Muscle of leg (tissue), 11 donors: ENCODE measurements around the gene CDK5RAP3. TPM values are rescaled to one million over a fixed set of nuclear protein-coding genes. Genes with fewer than 3 reads are reported as not detected.

Source experiments
- DNase-seq: peaks from one replicate; pipeline ENCODE4 v3.0.0; 2013
- H3K27ac ChIP-seq: one replicate; pipeline ENCODE4 v1.5.1; 2013; ENCODE audit warnings: mild to moderate bottlenecking, low read length, control low read depth
- H3K27me3 ChIP-seq: one replicate; pipeline ENCODE4 v1.6.1; 2013; ENCODE audit warnings: low read length; ENCODE audit not compliant: control insufficient read depth, insufficient read depth
- H3K36me3 ChIP-seq: one replicate; pipeline ENCODE4 v1.6.1; 2013; ENCODE audit warnings: low read length; ENCODE audit not compliant: control insufficient read depth, insufficient read depth
- H3K4me1 ChIP-seq: one replicate; pipeline ENCODE4 v1.6.1; 2013; ENCODE audit warnings: low read length; ENCODE audit not compliant: control insufficient read depth, insufficient read depth
- H3K4me3 ChIP-seq: one replicate; pipeline ENCODE4 v1.5.1; 2013; ENCODE audit warnings: low read length, control low read depth
- H3K9me3 ChIP-seq: replicated peaks from 2 replicates; pipeline ENCODE4 v1.6.1; 2013; ENCODE audit warnings: low read depth, low read length; ENCODE audit not compliant: control insufficient read depth
- WGBS: methylation state at CpG from one replicate; pipeline ENCODE4 v1.1.5; 2013; ENCODE audit warnings: missing lambda C conversion rate; ENCODE audit not compliant: insufficient coverage; 5-methylcytosine and 5-hydroxymethylcytosine counted together
- polyA plus RNA-seq, 8 donors: library from polyadenylated mRNA; unstranded; fragments of 120-200 nt; gene quantifications; one replicate each; pipeline versions ENCODE4 v1.2.1 to v1.2.3, GENCODE V29; 2013; ENCODE audit warnings: inconsistent platforms in 1 of 8, low replicate concordance in 1 of 8; ENCODE audit not compliant: insufficient read length in 8 of 8, insufficient read depth in 1 of 8
- total RNA-seq: library from RNA; stranded (reverse); fragments of 120-200 nt; gene quantifications from one replicate; pipeline ENCODE4 v1.2.4, GENCODE V29; 2013

The CDK5RAP3 gene
- total and polyA plus RNA-seq, 9 donors: 72.6 to 99.0 (median 84.5) TPM

- WGBS: 85% methylated on average over 5 of the region's 8 CpGs
- H3K36me3 ChIP-seq: peaks cover 44% of the 10 kb centered on the region
- H3K27me3 ChIP-seq: no peaks in the 10 kb centered on the region
- no peak for DNase-seq
- H3K4me3 ChIP-seq: no peak overlapping the region
- no peak overlapping the region for H3K27ac ChIP-seq
- no peaks in the 10 kb centered on the region for H3K9me3 ChIP-seq
- H3K4me1 ChIP-seq: peaks cover 17% of the 10 kb centered on the region
These were observed 2.6 kb downstream of the CDK5RAP3 start for GRCh38 chr17:47973541-47973940.

GRCh38 chr17:47975189-47975822, 4.4 kb downstream of the CDK5RAP3 start:
- no peak overlapping the region for H3K27ac ChIP-seq
- H3K4me3 ChIP-seq: no peak overlapping the region
- peaks cover 61% of the 10 kb centered on the region for H3K36me3 ChIP-seq
- H3K4me1 ChIP-seq: peaks cover 14% of the 10 kb centered on the region
- no peaks in the 10 kb centered on the region for H3K27me3 ChIP-seq
- H3K9me3 ChIP-seq: no peaks in the 10 kb centered on the region
- DNase-seq: no peak
- WGBS: 84% methylated on average over 13 of the region's 15 CpGs

GRCh38 chr17:47975823-47976205, 4.9 kb downstream of the CDK5RAP3 start:
- no peaks in the 10 kb centered on the region for H3K9me3 ChIP-seq
- no peak overlapping the region for H3K4me3 ChIP-seq
- peaks cover 66% of the 10 kb centered on the region for H3K36me3 ChIP-seq
- H3K4me1 ChIP-seq: peaks cover 11% of the 10 kb centered on the region
- WGBS: 99% methylated on average over 7 of the region's 10 CpGs
- H3K27ac ChIP-seq: no peak overlapping the region
- no peak for DNase-seq
- no peaks in the 10 kb centered on the region for H3K27me3 ChIP-seq

- Histone ChIP-seq H3K9me3 (no peaks in the 10 kb centered on the region), H3K4me1 (no peaks in the 10 kb centered on the region), H3K27me3 (no peaks in the 10 kb centered on the region), H3K36me3 (peaks cover 91% of the 10 kb centered on the region), H3K4me3 (no peak overlapping the region), H3K27ac (no peak overlapping the region)
- peak; percentile 62 for DNase-seq
- WGBS: no CpG with 5 or more reads among the region's 7 CpGs
These were observed 7.4 kb downstream of the CDK5RAP3 start for GRCh38 chr17:47978324-47978723.

- Histone ChIP-seq H3K36me3 (peaks cover 75% of the 10 kb centered on the region), H3K27ac (no peak overlapping the region), H3K27me3 (no peaks in the 10 kb centered on the region), H3K4me1 (no peaks in the 10 kb centered on the region), H3K4me3 (no peak overlapping the region), H3K9me3 (no peaks in the 10 kb centered on the region)
- no peak for DNase-seq
These were observed 9.6 kb downstream of the CDK5RAP3 start for GRCh38 chr17:47980541-47980940.

GRCh38 chr17:47981462-47981861, 10.5 kb downstream of the CDK5RAP3 start:
- Histone ChIP-seq H3K27ac (no peak overlapping the region), H3K36me3 (peaks cover 66% of the 10 kb centered on the region), H3K9me3 (no peaks in the 10 kb centered on the region), H3K4me1 (no peaks in the 10 kb centered on the region), H3K27me3 (no peaks in the 10 kb centered on the region), H3K4me3 (no peak overlapping the region)
- no peak for DNase-seq
- 89% methylated on average over 8 of the region's 9 CpGs for WGBS

- Histone ChIP-seq H3K4me3 (no peak overlapping the region), H3K27me3 (no peaks in the 10 kb centered on the region), H3K36me3 (peaks cover 62% of the 10 kb centered on the region), H3K27ac (no peak overlapping the region), H3K4me1 (peaks cover 3% of the 10 kb centered on the region), H3K9me3 (no peaks in the 10 kb centered on the region)
- WGBS: 82% methylated on average over 3 of the region's 14 CpGs
- no peak for DNase-seq
These were observed 11.2 kb downstream of the CDK5RAP3 start for GRCh38 chr17:47982091-47982617.

GRCh38 chr17:47982645-47983390, 11.9 kb downstream of the CDK5RAP3 start:
- no peaks in the 10 kb centered on the region for H3K9me3 ChIP-seq
- no peak overlapping the region for H3K4me3 ChIP-seq
- H3K4me1 ChIP-seq: peaks cover 10% of the 10 kb centered on the region
- 83% methylated on average over 8 of the region's 9 CpGs for WGBS
- no peak overlapping the region for H3K27ac ChIP-seq
- no peaks in the 10 kb centered on the region for H3K27me3 ChIP-seq
- H3K36me3 ChIP-seq: peaks cover 57% of the 10 kb centered on the region
- no peak for DNase-seq

- 66% methylated on average over 5 of the region's 11 CpGs for WGBS
- peaks cover 15% of the 10 kb centered on the region for H3K4me1 ChIP-seq
- H3K4me3 ChIP-seq: no peak overlapping the region
- no peak overlapping the region for H3K27ac ChIP-seq
- H3K36me3 ChIP-seq: peaks cover 51% of the 10 kb centered on the region
- H3K27me3 ChIP-seq: no peaks in the 10 kb centered on the region
- no peak for DNase-seq
- H3K9me3 ChIP-seq: no peaks in the 10 kb centered on the region
These were observed 12.7 kb downstream of the CDK5RAP3 start for GRCh38 chr17:47983492-47984223.

GRCh38 chr17:47986520-47986919, 15.6 kb downstream of the CDK5RAP3 start:
- Histone ChIP-seq H3K9me3 (no peaks in the 10 kb centered on the region), H3K27ac (no peak overlapping the region), H3K36me3 (peaks cover 23% of the 10 kb centered on the region), H3K4me3 (no peak overlapping the region), H3K27me3 (no peaks in the 10 kb centered on the region), H3K4me1 (peaks cover 27% of the 10 kb centered on the region)
- 61% methylated on average over 2 of the region's 5 CpGs for WGBS
- DNase-seq: no peak
